GM23248 (cell line): ENCODE measurements around the gene GNB3.

Experiments used
- EZH2 ChIP-seq: fragments of 200-600 bp; sonication (generic); IDR thresholded peaks from 2 replicates; pipeline ENCODE4 v1.6.1; 2018; ENCODE audit warnings: antibody characterized with exemption, mild to moderate bottlenecking; ENCODE audit not compliant: insufficient read depth, poor library complexity, severe bottlenecking
- EZH2phosphoT487 ChIP-seq: fragments of 200-600 bp; sonication (generic); IDR thresholded peaks from 2 replicates; pipeline ENCODE4 v1.6.1; 2018; ENCODE audit warnings: antibody characterized with exemption, moderate library complexity, mild to moderate bottlenecking, low read depth; ENCODE audit not compliant: insufficient read depth

- TF ChIP-seq EZH2phosphoT487 (no peak), EZH2 (no peak)
Measured at GRCh38 chr12:6873094-6874014, 32.6 kb downstream of the GNB3 start, which contains the start of gene SPSB2.
